GM18499 (cell line): ENCODE results near the gene LSR.
"Not testable (repeated sequence)": the region's sequence is repeated elsewhere in the genome, so short reads cannot be mapped to it uniquely, and the experiment has no call there.

Source experiments
- ATAC-seq: cut with Tn5 transposase; IDR thresholded peaks from one replicate; pipeline ENCODE4 v1.9.1; 2021; ENCODE audit warnings: moderate number of reproducible peaks; ENCODE audit not compliant: insufficient read depth, unreplicated experiment

LSR gene

GRCh38 chr19:35217649-35217990 lies 31.2 kb upstream of the LSR start:
- ATAC-seq, result no peak

DNA sequence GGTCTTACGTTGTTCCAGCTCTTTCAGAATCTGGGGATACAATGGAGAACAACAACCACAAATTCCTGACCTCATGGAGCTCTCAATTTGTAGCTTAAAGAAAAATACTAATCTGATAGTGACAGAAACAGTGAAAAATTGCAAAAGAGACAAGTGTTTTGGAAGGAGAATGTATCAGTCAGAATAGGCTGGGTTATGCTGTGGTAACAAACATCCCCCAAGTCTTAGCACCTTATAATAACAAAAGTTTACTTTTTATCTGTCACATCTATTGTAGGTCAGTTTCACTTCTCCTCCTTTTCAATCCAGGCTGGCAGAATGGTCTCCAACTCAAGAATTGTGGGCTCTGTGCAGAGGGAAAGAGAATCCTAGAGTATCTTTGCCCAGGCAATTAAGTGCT lies 29.8 kb upstream of the LSR start:
- no peak for ATAC-seq

- no peak for ATAC-seq
These were observed 28.4 kb upstream of the LSR start for GRCh38 chr19:35220315-35220921.

- not testable (repeated sequence) for ATAC-seq
These were observed 27.7 kb upstream of the LSR start for GRCh38 chr19:35220973-35221590.

DNA sequence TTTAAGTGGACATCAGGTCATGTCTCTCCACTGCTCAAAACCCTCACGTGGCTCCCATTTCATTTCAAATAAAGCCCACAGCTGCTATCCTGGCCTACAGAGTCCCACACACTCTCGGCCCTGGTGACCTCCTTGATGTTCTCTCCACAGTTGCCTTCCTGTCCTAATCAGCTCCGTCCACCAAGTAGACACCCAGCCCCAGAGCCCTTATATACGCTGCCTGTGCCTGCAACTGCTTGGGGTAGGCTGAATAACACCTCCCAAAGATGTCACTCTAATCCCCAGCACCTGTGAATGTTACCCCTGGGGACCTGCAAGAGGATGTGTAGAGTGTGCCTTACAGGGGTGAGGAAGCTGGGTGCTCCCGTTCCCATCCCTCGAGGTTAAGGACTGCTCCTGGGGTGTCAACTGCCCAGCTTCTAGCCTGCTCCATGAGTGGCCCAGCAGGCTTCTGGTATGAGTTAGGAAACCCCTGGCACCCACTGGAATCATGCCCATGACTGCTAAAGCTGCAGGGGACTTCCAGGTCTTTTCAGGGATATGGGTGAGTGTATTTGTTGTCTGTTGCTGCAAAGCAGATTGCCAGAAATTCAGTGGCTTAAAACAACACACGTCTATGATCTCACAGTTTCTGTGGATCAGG lies 26.3 kb upstream of the LSR start:
- no peak for ATAC-seq

DNA sequence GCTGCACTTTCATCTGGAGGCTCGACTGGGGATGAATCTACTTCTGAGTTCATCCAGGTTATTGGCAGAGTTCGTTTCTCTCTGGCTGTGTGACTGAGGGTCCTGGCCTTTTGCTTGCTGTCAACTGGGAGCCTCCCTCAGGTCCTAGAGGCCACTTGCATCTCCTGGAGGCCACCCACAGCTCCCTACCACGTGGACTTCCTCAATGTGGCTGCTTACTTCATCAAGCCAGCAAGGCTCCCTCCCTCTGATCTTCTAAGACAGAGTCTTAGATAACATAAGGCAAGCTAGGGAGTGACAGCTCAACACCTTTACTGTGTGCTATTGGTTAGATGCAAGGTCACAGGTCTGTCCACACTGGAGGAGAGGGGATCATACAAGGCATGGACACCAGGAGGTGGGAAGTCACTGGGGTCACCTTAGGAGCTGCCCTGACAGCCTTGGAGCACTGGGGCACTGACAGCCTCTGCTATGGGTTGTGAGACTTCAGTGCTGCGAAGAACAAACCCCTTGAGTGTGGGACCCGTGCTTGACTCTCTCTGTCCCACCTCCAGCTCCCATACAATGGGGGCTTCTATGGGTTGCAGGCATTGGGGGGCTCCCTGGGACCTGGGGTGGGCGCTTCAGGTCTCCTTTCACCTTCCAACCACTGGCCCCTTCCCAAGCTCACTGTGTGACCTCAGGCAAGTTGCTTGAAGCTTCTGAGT lies 25.6 kb upstream of the LSR start:
- ATAC-seq, result no peak

DNA sequence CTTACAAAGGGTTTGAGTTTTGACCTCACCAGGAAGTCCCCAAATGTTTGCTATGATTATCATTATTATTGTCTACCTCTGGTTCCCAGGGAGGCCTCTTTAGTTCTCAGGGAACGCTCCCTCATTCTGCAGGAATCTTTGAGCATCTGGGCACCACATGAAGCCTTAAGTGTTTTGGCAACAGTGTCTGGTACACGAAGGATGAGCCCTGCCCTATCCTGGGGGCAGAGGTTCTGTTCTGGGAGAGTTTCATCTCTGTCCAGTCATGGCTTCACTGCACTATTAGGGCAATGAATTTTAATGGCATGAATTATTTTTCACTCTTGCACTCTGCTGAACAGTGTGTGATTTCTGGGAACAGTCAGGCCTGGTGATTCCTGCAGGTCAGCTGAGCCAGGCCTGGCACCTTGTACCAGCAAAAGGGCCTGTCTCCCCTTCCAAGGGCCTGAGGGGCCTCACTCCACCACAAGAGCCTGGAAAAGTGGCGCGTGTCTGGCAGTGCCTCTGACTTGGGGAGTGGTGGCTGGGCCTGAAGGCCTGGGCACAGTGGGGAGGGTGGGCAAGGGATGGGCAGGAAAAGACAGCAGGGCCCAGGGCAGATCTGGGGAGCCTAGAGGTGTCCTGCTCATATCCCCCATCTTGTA lies 24.8 kb upstream of the LSR start:
- ATAC-seq, result no peak

- ATAC-seq, result no peak
These were observed 23.9 kb upstream of the LSR start for GRCh38 chr19:35224681-35225571.

DNA sequence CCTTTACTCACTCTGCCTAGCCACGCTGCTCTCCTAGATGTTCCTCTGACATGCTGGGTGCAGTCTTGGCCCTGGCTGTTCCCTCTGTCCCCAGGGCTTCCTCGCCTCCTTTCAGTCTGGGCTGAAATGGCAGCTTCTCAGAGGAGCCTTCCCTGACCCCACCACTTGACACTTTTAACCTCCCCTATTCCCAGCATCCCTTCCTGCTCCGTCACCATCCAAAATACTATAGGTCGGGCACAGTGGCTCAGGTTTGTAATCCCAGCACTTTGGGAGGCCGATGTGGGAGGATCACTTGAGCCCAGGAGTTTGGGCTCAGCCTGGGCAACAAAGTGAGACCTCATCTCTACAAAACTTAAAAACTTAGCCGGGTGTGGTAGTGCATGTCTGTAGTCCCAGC lies 22.9 kb upstream of the LSR start:
- no peak for ATAC-seq

- no peak for ATAC-seq
These were observed 22.1 kb upstream of the LSR start for GRCh38 chr19:35226748-35227147.

DNA sequence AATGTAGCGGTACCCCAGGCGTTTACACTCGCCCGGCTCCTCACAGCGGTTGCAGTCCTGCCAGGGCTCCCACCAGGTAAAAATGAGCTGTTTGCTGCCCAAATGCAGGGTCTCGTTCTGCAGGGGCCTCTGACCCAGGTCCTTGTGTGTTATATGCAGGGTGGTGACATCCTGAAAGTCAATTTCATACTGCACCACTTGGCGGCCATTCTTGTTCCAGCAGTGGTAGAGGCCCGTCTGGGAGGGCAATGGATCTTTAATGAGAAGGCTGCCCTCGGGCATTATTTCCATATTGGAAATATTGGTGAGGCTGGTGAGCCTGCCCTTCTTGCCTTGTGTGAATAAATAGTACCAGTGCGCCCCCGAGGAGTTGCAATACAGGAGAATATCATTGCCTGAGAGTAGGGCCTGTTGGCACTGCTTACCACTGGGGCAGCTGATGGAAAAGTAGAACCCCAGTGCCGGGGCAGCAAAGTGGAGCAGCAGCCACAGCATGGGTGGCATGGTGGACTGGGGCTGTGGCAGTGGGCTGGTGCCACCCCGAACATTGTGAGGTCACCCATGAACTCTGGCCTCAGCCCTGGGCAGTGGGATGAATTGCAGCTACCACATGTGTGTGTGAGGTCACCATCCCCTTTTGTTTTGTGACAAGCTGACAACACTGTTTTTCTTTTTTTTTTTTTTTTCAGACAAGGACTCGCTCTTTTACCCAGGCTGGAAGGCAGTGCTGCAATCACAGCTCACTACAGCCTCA lies 20.4 kb upstream of the LSR start, which contains the start of gene FAM187B:
TSS of gene FAM187B (minus strand) at position 563 of the 754 bp plus-strand sequence. CDS start at position 504, 59 bp downstream.
- ATAC-seq, result no peak

DNA sequence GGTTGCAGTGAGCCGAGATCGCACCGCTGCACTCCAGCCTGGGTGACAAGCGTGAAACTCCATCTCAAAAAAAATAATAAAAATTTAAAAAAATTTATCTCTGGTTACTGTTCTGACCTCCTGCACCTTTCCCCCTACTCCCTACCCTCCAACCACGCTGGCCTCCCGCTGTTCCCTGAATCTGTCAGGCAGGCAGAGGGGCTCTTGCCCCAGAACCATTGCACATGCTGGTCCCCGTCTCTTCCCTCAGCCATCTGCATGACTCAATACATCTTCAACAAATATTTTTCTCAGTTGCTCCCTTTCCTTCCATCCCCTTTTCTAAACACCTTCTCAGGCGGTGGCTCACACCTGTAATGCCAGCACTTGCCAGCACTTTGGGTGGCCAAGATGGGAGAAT lies 19.2 kb upstream of the LSR start:
- no peak for ATAC-seq

GRCh38 chr19:35231956-35232645 lies 16.7 kb upstream of the LSR start:
- no peak for ATAC-seq

DNA sequence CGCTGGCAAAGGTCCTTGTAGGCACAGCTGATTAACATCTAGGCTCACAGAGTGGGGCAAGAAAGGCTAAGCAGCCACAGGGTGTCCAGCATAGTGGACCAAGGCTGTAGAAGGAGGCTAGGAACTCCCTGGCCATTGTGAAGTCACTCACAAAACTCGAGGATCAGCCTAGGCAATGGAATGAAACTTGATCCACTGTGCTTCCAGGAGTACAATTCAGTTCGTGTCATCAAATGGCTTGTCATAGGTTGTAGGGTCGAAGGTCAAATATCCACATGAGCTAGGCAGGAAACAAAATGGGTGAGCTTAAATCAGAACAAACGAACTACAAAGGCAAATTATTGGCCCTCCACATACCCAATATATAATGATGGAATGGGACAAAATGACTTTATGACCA lies 15.9 kb upstream of the LSR start:
- ATAC-seq, result no peak

- no peak for ATAC-seq
These were observed 12.0 kb upstream of the LSR start for GRCh38 chr19:35236638-35237400.

DNA sequence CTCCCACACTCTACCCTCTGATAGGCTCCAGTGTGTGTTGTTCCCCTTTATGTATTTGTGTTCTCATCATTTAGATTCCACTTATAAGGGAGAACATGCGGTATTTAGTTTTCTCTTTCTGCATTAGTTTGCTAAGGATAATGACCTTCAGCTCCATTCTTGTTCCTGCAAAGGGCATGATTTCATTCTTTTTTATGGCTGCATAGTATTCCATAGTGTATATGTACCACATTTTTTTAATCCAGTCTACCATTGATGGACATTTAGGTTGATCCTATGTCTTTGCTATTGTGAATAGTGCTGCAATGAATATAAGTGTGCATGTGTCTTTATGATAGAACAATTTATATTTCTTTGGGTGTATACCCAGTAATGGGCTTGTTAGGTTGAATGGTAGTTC lies 9.2 kb upstream of the LSR start:
- ATAC-seq, result not testable (repeated sequence)

DNA sequence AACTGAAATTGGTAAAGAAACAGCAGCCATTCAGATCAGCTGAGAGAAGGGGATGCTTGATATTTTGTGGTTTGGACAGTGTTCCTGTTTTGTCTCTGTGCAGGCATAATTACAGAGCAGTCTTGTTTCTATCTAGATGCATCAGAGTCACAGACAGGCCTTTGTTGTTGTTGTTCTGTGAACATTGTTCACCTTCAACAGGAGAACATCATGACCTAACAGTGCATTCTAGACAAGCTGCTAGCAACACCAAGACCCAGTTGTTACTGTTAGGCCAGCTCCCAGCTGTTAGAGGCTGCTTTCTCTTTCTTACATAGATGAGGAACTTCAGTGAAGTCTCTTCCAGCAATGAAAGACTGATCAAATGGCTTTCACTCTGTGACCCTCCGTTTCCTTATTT lies 8.5 kb upstream of the LSR start:
- ATAC-seq, result no peak

GRCh38 chr19:35241417-35241816 lies 7.4 kb upstream of the LSR start:
- no peak for ATAC-seq
